SKM-1 (cell line): ENCODE measurements around the gene DHX34.

Experiments used
- DNase-seq: peaks from one replicate; lab custom pipeline; 2025; ENCODE audit not compliant: unreplicated experiment; lab: John Stamatoyannopoulos, UW

Gene DHX34

GRCh38 chr19:47415953-47416642 lies 67.0 kb downstream of the DHX34 start:
- DNase-seq: no peak

DNA sequence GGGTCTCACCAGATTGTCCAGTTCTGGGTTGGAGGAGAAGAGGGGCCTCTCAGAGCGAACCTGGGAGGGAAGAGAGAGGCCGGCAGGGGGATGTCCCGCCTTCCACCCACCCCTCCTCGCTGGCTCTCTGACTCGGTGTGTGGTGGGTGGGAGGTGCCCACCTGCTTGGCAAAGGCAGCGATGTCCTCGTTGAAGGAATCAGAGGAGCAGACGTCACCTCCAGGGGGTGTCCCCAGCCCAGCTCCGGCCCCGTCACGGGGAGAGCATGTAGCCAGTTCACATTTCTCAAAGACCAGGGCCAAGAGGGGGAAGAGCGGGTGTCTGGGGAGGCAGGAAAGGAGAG lies 67.5 kb downstream of the DHX34 start:
- no peak for DNase-seq

DNA sequence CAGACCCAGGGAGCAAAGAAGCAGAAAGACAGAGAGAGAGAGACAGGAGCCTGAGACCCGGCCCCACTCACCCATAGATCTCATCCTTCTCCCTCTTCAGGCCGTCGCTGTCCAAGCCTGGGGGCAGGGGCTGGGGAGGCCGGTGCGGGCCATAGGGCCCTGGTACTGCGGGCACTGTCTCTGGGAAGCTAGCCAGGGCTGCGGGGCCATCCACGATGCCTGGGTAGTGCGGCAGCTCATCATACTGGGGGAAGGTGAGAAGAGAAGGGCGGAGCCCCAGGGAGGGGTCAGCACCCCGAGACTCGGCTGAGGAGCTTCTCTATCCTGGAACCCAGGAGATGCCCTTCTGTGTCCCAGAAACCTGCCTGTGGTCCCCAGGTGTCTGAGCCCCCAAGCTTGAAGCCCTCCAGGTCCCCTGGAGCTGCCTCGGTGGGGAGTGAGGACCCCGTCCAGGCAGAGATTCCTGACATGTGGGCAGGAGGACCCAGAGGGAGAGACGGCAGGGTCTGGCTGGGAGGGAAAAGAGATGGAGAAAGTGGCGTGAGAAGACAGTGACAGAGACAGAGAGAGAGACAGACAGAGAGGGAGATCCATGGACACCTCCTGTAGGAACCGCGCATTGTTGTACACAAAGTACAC lies 68.1 kb downstream of the DHX34 start:
- DNase-seq: no peak

- no peak for DNase-seq
Observed at GRCh38 chr19:47417746-47418691, 68.9 kb downstream of the DHX34 start.

DNA sequence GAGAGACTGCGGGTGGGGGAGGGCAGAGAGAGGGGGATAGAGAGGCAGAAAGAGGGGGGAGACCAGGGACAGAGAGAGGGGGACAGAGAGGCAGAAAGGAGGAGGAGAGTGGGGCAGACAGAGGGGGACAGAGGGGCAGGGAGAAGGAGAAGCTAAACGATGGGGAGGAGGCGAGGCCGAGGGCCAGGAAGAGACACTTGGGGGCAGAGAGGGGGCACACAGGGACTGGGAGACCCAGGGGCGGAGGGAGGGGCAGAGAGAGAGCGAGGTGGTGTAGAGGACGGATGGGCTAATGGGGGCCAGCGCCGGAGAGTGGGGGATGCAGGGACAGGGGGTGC lies 69.5 kb downstream of the DHX34 start:
- DNase-seq: no peak

- no peak for DNase-seq
Observed at GRCh38 chr19:47419030-47419783, 70.1 kb downstream of the DHX34 start, which contains the start of gene MEIS3. TSS of gene MEIS3 (minus strand) at chr19:47419527. CDS start at chr19:47419081, 446 bp downstream.

DNA sequence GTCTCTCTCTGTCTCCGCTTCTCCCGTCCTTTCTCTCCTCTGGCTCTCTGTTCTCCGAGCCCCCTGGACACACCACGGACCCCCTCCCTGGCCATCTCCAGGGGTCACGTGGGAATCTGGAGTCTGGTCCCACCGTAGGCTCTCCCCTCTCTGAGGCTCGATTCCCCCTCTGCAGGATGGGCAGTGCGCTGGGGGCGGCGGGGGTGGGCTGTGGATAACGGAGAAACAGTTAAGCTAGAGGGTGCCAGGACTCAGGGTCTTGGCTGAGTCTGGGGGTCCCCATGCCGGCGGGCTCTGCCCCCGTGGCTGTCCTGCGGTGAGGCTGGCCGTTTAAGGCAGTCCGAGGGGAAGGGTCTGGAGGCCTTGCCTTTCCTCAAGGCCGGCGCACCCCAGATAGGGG lies 70.7 kb downstream of the DHX34 start:
- DNase-seq: no peak

DNA sequence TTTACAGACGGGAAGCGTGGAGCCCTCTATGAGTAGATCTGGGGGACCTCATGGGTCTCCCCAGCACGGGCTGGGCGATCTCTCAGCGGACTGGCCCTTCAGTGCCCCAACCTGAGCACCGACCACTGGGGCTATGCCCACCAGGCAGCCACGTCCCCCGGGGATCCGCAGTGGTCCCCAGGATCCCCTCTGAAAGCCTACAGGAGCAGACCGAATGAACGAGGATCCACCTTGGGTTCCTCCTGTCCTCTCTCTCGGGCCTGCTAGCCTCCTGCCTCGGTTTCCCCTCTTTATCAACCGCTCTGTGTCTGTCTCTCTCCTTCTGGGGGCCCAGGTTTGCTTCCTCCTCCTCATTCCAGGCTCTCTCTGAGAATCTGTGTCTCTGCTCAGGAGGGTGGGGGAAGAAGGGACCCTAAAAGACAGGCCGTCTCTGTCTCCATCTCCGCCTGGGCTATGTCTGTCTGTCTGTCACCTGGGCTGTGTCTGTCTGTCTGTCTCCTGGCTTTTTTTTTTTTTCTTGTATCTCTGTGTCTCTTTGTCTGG lies 72.2 kb downstream of the DHX34 start:
- DNase-seq: no peak

DNA sequence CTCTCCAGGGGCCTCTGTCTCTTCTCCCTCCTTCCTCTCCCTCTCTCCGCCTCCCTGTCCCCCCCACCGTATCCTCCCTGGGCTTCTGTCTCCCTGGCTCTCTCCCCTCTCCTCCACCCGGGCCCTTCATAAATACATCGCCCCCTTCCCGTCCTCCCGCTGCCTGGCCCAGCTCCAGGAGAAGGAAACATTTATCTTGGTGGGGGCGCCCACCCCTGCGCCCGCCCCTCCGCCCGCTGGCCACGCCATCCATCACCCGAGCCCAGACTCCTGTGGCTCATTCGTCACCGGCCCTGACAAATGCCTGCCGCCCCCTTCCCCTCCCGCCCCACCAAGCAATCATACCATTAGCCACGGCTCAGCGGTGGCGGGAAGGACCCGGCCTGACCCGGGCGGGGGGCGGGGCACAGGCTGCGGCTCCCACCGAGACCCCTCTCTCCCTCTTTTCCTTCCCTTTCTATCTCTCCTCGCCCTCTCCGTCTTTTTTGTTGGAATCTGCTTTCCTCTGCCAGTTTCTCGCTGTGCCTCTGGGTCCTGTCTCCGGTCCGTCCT lies 72.8 kb downstream of the DHX34 start:
- DNase-seq: no peak

GRCh38 chr19:47422417-47423163 lies 73.5 kb downstream of the DHX34 start:
- no peak for DNase-seq

DNA sequence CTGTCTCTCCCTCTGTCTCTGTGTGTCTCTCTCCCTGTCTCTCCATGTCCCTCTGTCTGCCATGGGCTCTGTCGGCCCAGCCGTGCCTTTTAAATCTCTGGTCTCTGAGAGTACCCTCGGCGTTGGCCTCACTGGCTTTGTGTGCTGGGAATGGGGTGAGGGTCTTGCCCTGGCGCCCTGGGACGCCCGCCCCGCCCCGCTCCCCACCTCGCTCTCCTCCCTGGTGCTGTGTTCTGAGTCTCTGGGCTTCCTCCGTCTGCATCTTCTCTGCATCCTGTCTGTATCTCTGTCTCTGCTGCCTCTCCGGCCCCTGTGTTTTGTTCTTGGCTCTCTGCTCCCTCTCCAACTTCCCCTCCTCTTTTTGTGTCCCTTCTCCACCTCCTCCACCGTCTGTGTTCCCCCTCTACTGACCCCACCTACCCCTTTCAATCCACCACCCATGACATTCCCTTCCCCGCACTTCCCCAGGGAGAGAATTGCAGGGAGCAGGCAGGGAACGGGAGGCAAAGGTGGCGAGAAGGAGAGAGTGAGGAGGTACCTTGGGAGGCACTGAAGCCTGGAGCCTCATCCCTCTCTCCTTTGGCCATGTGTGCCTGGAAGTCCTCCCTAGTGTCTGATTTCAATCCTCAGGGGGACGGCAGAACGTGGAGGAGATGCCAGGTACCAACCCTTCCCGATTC lies 74.2 kb downstream of the DHX34 start:
- no peak for DNase-seq

DNA sequence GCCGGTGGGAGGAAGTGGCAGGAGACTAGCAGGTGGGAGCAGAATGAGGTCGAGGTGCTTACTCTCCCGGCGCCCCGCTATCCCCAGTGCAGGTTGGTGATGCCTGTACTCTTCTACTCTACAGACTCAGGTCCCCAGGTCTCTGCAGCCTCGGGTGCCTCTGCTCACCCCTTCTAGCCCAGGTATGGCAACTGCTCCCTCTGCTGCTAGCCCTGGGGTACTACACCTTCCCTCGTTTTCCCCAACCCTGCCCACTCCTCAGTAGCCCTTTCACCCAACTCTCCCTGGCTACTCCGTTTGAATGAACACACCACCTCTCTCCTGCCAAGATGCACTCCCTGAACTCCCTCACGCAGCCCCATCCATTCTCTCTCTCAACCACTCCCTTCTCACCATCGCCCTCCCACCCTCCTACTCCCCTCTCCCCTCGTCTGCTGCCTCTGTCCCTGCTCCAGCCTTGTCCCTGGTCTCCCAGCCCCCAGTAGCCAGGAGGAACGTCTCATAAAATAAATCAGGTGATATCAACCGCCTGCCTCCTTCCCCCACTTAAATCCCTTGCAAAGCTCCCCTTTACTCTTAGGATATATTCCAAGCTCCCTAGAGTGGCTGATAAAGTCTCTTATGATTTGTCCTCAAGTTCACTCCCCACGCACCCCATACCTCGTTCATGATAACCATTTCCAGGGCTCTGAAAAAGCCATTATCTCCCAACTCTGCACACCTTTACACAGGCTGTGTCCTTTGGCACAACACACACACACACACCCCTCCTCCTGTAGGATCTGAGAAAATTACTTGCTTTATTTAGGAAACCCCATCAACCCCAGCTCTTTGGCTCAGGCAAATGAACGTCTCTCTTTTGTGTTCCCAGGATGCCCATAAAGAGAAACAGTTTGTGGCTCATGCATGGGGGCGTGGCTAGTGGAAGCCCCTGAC lies 78.4 kb downstream of the DHX34 start:
- DNase-seq: no peak

- no peak for DNase-seq
Observed at GRCh38 chr19:47428177-47428894, 79.2 kb downstream of the DHX34 start.

DNA sequence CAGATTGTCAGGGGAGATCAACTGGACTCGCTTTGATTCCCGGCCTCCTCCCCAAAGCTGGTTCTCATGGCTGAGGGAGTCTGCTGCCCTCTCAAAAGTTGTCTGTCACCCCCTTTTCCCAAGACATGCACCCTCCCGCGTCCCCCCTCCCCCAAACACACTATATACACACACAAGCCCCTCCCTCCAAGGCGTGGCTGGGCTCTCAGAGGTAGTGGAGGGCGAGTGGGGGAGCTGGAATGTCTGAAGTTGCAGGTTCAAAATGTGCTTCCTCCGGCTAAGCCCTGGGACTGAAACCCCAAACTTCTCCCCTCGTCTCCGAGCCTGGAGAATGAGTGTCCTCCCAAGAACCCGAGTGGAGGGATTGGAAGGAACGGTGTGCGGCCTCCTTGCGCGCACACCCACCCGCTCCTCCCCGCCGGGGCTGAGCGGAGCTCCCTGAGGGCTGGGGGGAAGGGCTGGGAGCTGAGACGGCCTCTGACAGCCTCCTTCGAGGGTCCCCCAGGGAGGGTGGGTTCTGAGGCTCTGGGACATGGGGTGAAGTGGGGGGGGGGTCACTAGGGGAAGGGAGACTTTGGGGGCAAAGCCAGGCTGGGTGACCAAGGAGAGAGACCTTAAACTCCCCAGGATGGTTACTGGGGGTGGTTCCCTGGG lies 80.2 kb downstream of the DHX34 start:
- DNase-seq: no peak

DNA sequence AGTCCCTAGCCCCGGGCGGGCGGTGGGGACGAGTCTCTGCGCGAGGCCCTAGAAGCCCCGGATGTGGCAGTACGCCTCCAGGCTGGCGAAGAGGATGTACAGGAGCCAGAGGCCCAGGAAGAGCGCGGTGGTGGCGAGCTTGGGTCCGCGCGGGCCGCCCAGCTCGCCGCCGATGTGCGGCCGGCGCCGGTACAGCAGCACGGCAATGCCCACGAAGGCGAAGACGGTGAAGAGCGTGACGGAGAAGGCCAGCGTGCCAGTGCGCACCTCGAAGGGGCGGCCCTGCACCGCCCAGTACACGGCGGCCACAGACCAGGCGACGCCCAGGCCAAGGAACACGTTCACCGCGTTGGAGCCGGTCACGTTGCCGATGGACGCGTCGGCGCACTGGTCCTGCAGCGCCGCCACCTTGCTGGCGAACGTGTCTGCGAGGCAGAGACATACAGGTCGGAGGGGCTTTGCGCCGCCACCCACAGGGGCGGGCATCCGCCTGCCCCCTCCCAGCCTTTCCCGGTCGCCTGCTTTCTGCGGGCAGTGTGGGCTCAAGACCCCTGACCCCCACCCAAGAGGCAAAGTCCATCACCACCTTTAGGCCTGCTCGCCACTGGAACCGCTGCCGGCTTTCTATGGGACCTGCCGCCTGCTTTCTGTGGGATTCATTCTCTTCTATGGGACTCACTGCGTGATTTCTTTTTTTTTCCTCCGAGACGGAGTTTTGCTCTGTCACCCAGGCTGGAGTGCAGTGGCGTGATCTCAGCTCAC lies 81.1 kb downstream of the DHX34 start:
- no peak for DNase-seq

GRCh38 chr19:47432091-47432490 lies 83.0 kb downstream of the DHX34 start:
- no peak for DNase-seq
